ENCODE data around the gene TMEM181.

The TMEM181 gene

GRCh38 chr6:158564243-158565121, 4.6 kb downstream of the TMEM181 start:
- H3K4me3 ChIP-seq (replicated peaks; ENCODE audit: low read depth, low read length): no peak overlapping the region
- no peak for DNase-seq (ENCODE audit: low read depth)
- TF ChIP-seq CTCF (IDR thresholded peaks at IDR 0.05; ENCODE audit: low read length, missing control alignments): no peak

GRCh38 chr6:158565122-158565429, 5.2 kb downstream of the TMEM181 start:
- DNase-seq (ENCODE audit: low read depth): no peak
- no peak overlapping the region for H3K4me3 ChIP-seq (replicated peaks; ENCODE audit: low read depth, low read length)
- no peak for TF ChIP-seq CTCF (IDR thresholded peaks at IDR 0.05; ENCODE audit: low read length, missing control alignments)

- H3K4me3 ChIP-seq (replicated peaks; ENCODE audit: low read depth, low read length): no peak overlapping the region
- TF ChIP-seq CTCF (IDR thresholded peaks at IDR 0.05; ENCODE audit: low read length, missing control alignments): peak; percentile 5
- no peak for DNase-seq (ENCODE audit: low read depth)
These were observed 5.7 kb downstream of the TMEM181 start for GRCh38 chr6:158565482-158566040.

GRCh38 chr6:158566207-158566818, 6.4 kb downstream of the TMEM181 start:
- DNase-seq (ENCODE audit: low read depth): no peak
- H3K4me3 ChIP-seq (replicated peaks; ENCODE audit: low read depth, low read length): no peak overlapping the region
- no peak for TF ChIP-seq CTCF (IDR thresholded peaks at IDR 0.05; ENCODE audit: low read length, missing control alignments)

- no peak for DNase-seq (ENCODE audit: low read depth)
- no peak for TF ChIP-seq CTCF (IDR thresholded peaks at IDR 0.05; ENCODE audit: low read length, missing control alignments)
These were observed 7.3 kb downstream of the TMEM181 start for GRCh38 chr6:158567152-158567551.

GRCh38 chr6:158567871-158568401, 8.0 kb downstream of the TMEM181 start:
- no peak for TF ChIP-seq CTCF (IDR thresholded peaks at IDR 0.05; ENCODE audit: low read length, missing control alignments)
- no peak for DNase-seq (ENCODE audit: low read depth)

More at GRCh38 chr6:158567152-158567551, 7.3 kb downstream of the TMEM181 start:
- H3K4me3 ChIP-seq (replicated peaks; ENCODE audit: low read depth, low read length): no peak overlapping the region

More at GRCh38 chr6:158567871-158568401, 8.0 kb downstream of the TMEM181 start:
- H3K4me3 ChIP-seq (replicated peaks; ENCODE audit: low read depth, low read length): no peak overlapping the region
